PC-3 (cell line): Measurements from ENCODE around the gene TBC1D32. TPM values are rescaled to one million over a fixed set of nuclear protein-coding genes. Genes with fewer than 3 reads are reported as not detected.

ENCODE experiments used
- ATAC-seq: fragments of 200-7000 bp; cut with Tn5 transposase; 2 replicates; pipeline ENCODE4 v1.9.1; 2020; ENCODE audit warnings: mild to moderate bottlenecking, moderate library complexity
- BruUV-seq: library from RNA; stranded (reverse); fragments of 400-500 nt; replicated peaks from 2 replicates; lab custom pipeline; 2021; lab: Mats Ljungman, UMichigan
- CTCF ChIA-PET: fragments of 300-600 bp; sonication (Branson Sonifier 250); formaldehyde crosslinking; loops from one replicate; lab custom pipeline; 2022; ENCODE audit warnings: antibody characterized with exemption; lab: Charles Lee
- POLR2A ChIA-PET: fragments of 300-600 bp; sonication (Branson Sonifier 250); formaldehyde crosslinking; loops from one replicate; lab custom pipeline; 2022; ENCODE audit warnings: antibody characterized with exemption; ENCODE audit not compliant: unreplicated experiment; lab: Charles Lee
- DNase-seq: peaks from one replicate; pipeline ENCODE4 v3.0.0-alpha.2; 2015
- H2AFZ ChIP-seq: fragments of 300-600 bp; sonication (generic); 2 replicates; pipeline ENCODE4 v1.6.0; 2016; ENCODE audit warnings: antibody characterized with exemption, low read length
- H3F3A ChIP-seq: fragments of 300-600 bp; sonication (generic); one replicate; pipeline ENCODE4 v1.6.0; 2017; ENCODE audit warnings: antibody characterized with exemption, low read length, control low read depth, mild to moderate bottlenecking; ENCODE audit not compliant: unreplicated experiment
- H3K27ac ChIP-seq: fragments of 300-600 bp; sonication (generic); 2 replicates; pipeline ENCODE4 v1.5.1; 2016; ENCODE audit warnings: mild to moderate bottlenecking, low read length
- H3K27me3 ChIP-seq: fragments of 300-600 bp; sonication (generic); 2 replicates; pipeline ENCODE4 v1.6.1; 2016; ENCODE audit warnings: low read length, mixed read lengths
- H3K36me3 ChIP-seq: fragments of 300-600 bp; sonication (generic); 2 replicates; pipeline ENCODE4 v1.6.1; 2016; ENCODE audit warnings: low read depth, mixed run types, low read length, mixed read lengths
- H3K4me1 ChIP-seq: fragments of 300-600 bp; sonication (generic); 2 replicates; pipeline ENCODE4 v1.5.1; 2016; ENCODE audit warnings: low read length; ENCODE audit not compliant: insufficient read depth
- H3K4me2 ChIP-seq: fragments of 300-600 bp; sonication (generic); 2 replicates; pipeline ENCODE4 v1.6.0; 2016; ENCODE audit warnings: low read length
- H3K4me3 ChIP-seq: fragments of 300-600 bp; sonication (generic); 2 replicates; pipeline ENCODE4 v1.5.1; 2016; ENCODE audit warnings: mild to moderate bottlenecking, low read length, mixed read lengths
- H3K79me2 ChIP-seq: fragments of 300-600 bp; sonication (generic); 2 replicates; pipeline ENCODE4 v1.6.1; 2017; ENCODE audit warnings: low read length, mixed read lengths
- H3K9ac ChIP-seq: fragments of 300-600 bp; sonication (generic); 2 replicates; pipeline ENCODE4 v1.6.0; 2016; ENCODE audit warnings: mild to moderate bottlenecking, low read length
- H3K9me2 ChIP-seq: fragments of 300-600 bp; sonication (generic); replicated peaks from 2 replicates; pipeline ENCODE4 v1.6.1; 2016; ENCODE audit warnings: mixed run types, low read length, mixed read lengths
- H3K9me3 ChIP-seq: fragments of 300-600 bp; sonication (generic); 2 replicates; pipeline ENCODE4 v1.6.1; 2016; ENCODE audit warnings: low read length, mixed read lengths
- H4K20me1 ChIP-seq: fragments of 300-600 bp; sonication (generic); 2 replicates; pipeline ENCODE4 v1.6.1; 2016; ENCODE audit warnings: low read length, mixed read lengths
- CTCF ChIP-seq: fragments of 300-600 bp; sonication (generic); conservative IDR thresholded peaks from 2 replicates; pipeline ENCODE4 v1.5.1; 2017; ENCODE audit warnings: antibody characterized with exemption, low read depth, mild to moderate bottlenecking, low read length
- EZH2 ChIP-seq: fragments of 300-600 bp; sonication (generic); IDR thresholded peaks from one replicate; pipeline ENCODE4 v1.6.1; 2017; ENCODE audit warnings: antibody characterized with exemption, mild to moderate bottlenecking, low read length; ENCODE audit not compliant: unreplicated experiment
- EZH2phosphoT487 ChIP-seq: fragments of 300-600 bp; sonication (generic); IDR thresholded peaks from 2 replicates; pipeline ENCODE4 v1.6.1; 2018; ENCODE audit warnings: mild to moderate bottlenecking, antibody characterized with exemption, low read length, borderline replicate concordance
- intact Hi-C: fragments of 100-400 bp; cut with micrococcal nuclease; formaldehyde crosslinking; loops from 2 replicates; pipeline ENCODE4 v1.9.0; 2023
- total RNA-seq: library from RNA; depleted of rRNA; stranded (reverse); fragments of >200 nt; gene quantifications from 2 replicates; pipeline ENCODE4 v1.2.3, GENCODE V29; 2014

The TBC1D32 gene
- total RNA-seq, 1 experiment from 2014 or later: 2.7 TPM

GRCh38 chr6:121319603-121320002 lies 14.7 kb downstream of the TBC1D32 start:
- no TSS peak for BruUV-seq
- intact Hi-C loops: loop anchor here (1.0 to 10.0 kb wide), 2 partner anchors 81 to 715 kb away; no protein-coding TSS in a partner anchor
- Histone ChIP-seq H3K36me3 (no peaks in the 10 kb centered on the region), H3K79me2 (no peaks in the 10 kb centered on the region), H3K4me3 (no peak overlapping the region), H3K27ac (no peak overlapping the region), H3K4me1 (no peaks in the 10 kb centered on the region), H3K9me2 (no peaks in the 10 kb centered on the region), H2AFZ (peak overlapping the region; percentile 59; the same call in 1 of the 2 replicates), H3F3A (no peaks in the 10 kb centered on the region), H3K9me3 (no peaks in the 10 kb centered on the region), H3K27me3 (no peaks in the 10 kb centered on the region), H3K4me2 (peak overlapping the region; percentile 71; the same call in 1 of the 2 replicates), H4K20me1 (no peaks in the 10 kb centered on the region), H3K9ac (no peak overlapping the region)
- ATAC-seq (no peak), DNase-seq (no peak)
- TF ChIP-seq EZH2phosphoT487 (no peak), EZH2 (no peak), CTCF (no peak)
- POLR2A ChIA-PET: no interaction called here
- CTCF ChIA-PET: interaction anchor here (0.6 to 1.0 kb wide), 3 partner anchors 37 to 1276 kb away, joined by 3 to 5 read pairs (median 3); no protein-coding TSS in a partner anchor

GRCh38 chr6:121319112-121319553 lies 15.1 kb downstream of the TBC1D32 start:
- no peaks in the 10 kb centered on the region for H3K9me3 ChIP-seq
- no peaks in the 10 kb centered on the region for H3K4me1 ChIP-seq
- BruUV-seq: no TSS peak
- ChIA-PET POLR2A (no interaction called here), CTCF (interaction anchor here (0.6 to 1.0 kb wide), 3 partner anchors 38 to 1276 kb away, joined by 3 to 5 read pairs (median 3); no protein-coding TSS in a partner anchor)
- H3K4me3 ChIP-seq: no peak overlapping the region
- no peaks in the 10 kb centered on the region for H4K20me1 ChIP-seq
- DNase-seq (peak; percentile 58), ATAC-seq (peak; percentile 54; the same call in 1 of the 2 replicates)
- no peak overlapping the region for H3K27ac ChIP-seq
- no peak for TF ChIP-seq EZH2
- TF ChIP-seq CTCF: peak; percentile 53; the same call in 1 of the 2 replicates
- H3K79me2 ChIP-seq: no peaks in the 10 kb centered on the region
- no peaks in the 10 kb centered on the region for H3K36me3 ChIP-seq
- no peaks in the 10 kb centered on the region for H3F3A ChIP-seq
- intact Hi-C loops: loop anchor here (1.0 to 10.0 kb wide), 2 partner anchors 81 to 716 kb away; no protein-coding TSS in a partner anchor
- H3K27me3 ChIP-seq: no peaks in the 10 kb centered on the region
- H3K9me2 ChIP-seq: no peaks in the 10 kb centered on the region
- H3K9ac ChIP-seq: no peak overlapping the region
- peak overlapping the region; percentile 59; the same call in 1 of the 2 replicates for H2AFZ ChIP-seq
- peak overlapping the region; percentile 71 for H3K4me2 ChIP-seq

GRCh38 chr6:121314381-121315112 lies 19.7 kb downstream of the TBC1D32 start:
- BruUV-seq: no TSS peak
- intact Hi-C loops: loop anchor here (10.0 kb wide), 1 partner anchor 720 kb away; no protein-coding TSS in a partner anchor
- CTCF ChIA-PET: no interaction called here

More at GRCh38 chr6:121314381-121315112, 19.7 kb downstream of the TBC1D32 start:
- Histone ChIP-seq H3K27me3 (no peaks in the 10 kb centered on the region), H3K9me3 (no peaks in the 10 kb centered on the region), H3K27ac (no peak overlapping the region), H3K79me2 (no peaks in the 10 kb centered on the region), H3K9ac (no peak overlapping the region), H3K9me2 (no peaks in the 10 kb centered on the region), H3F3A (no peaks in the 10 kb centered on the region), H2AFZ (no peak overlapping the region), H3K4me1 (no peaks in the 10 kb centered on the region), H3K4me2 (no peak overlapping the region), H3K4me3 (no peak overlapping the region), H3K36me3 (no peaks in the 10 kb centered on the region), H4K20me1 (no peaks in the 10 kb centered on the region)
- POLR2A ChIA-PET: no interaction called here
- DNase-seq (no peak), ATAC-seq (no peak)
- TF ChIP-seq EZH2: no peak
- TF ChIP-seq EZH2phosphoT487: no peak
- TF ChIP-seq CTCF: no peak
